OCI-LY1 (cell line): Measurements from ENCODE around the gene NR1D2.

Experiments
- H2AFZ ChIP-seq: fragments of 200-600 bp; sonication (generic), shearing (Covaris generic); 2 replicates; pipeline ENCODE4 v1.6.0; 2014; ENCODE audit warnings: antibody characterized with exemption, mild to moderate bottlenecking, low read length
- H3F3A ChIP-seq: fragments of 200-600 bp; sonication (generic), shearing (Covaris generic); 2 replicates; pipeline ENCODE4 v1.6.0; 2014; ENCODE audit warnings: mild to moderate bottlenecking, antibody characterized with exemption, low read length, moderate library complexity; ENCODE audit not compliant: insufficient read depth
- H3K27ac ChIP-seq: fragments of 200-600 bp; sonication (generic); 2 replicates; pipeline ENCODE4 v1.5.1; 2014; ENCODE audit warnings: low read length, mixed run types, mild to moderate bottlenecking, low read depth; ENCODE audit not compliant: poor library complexity, severe bottlenecking
- H3K27me3 ChIP-seq: fragments of 200-600 bp; sonication (generic); 2 replicates; pipeline ENCODE4 v1.6.0; 2014; ENCODE audit warnings: antibody characterized with exemption, mild to moderate bottlenecking, low read length, moderate library complexity; ENCODE audit not compliant: insufficient read depth
- H3K36me3 ChIP-seq: fragments of 200-600 bp; sonication (generic); 2 replicates; pipeline ENCODE4 v1.6.1; 2014; ENCODE audit warnings: mild to moderate bottlenecking, antibody characterized with exemption, low read length, moderate library complexity, mixed read lengths; ENCODE audit not compliant: insufficient read depth
- H3K4me1 ChIP-seq: fragments of 200-600 bp; sonication (generic); 2 replicates; pipeline ENCODE4 v1.5.1; 2014; ENCODE audit warnings: mild to moderate bottlenecking, low read length, moderate library complexity; ENCODE audit not compliant: insufficient read depth, severe bottlenecking
- H3K4me2 ChIP-seq: fragments of 200-600 bp; sonication (generic), shearing (Covaris generic); 2 replicates; pipeline ENCODE4 v1.6.1; 2014; ENCODE audit warnings: low read length
- H3K4me3 ChIP-seq: fragments of 200-600 bp; sonication (generic); 2 replicates; pipeline ENCODE4 v1.5.1; 2014; ENCODE audit warnings: low read length, low read depth, mild to moderate bottlenecking, mixed read lengths; ENCODE audit not compliant: poor library complexity, severe bottlenecking
- H3K79me2 ChIP-seq: fragments of 200-600 bp; shearing (Covaris generic); 2 replicates; pipeline ENCODE4 v1.6.1; 2016; ENCODE audit warnings: mixed run types, low read length, mixed read lengths; ENCODE audit not compliant: insufficient read depth
- H3K9ac ChIP-seq: fragments of 200-600 bp; sonication (generic), shearing (Covaris generic); 2 replicates; pipeline ENCODE4 v1.6.1; 2014; ENCODE audit warnings: mild to moderate bottlenecking, low read length, mixed read lengths
- H3K9me2 ChIP-seq: fragments of 200-600 bp; sonication (generic), shearing (Covaris generic); 2 replicates; pipeline ENCODE4 v1.6.1; 2014; ENCODE audit warnings: low read depth, mild to moderate bottlenecking, low read length, mixed read lengths
- H3K9me3 ChIP-seq: fragments of 200-600 bp; shearing (Covaris generic); 2 replicates; pipeline ENCODE4 v1.6.1; 2014; ENCODE audit warnings: low read length, mixed read lengths
- H4K20me1 ChIP-seq: fragments of 200-600 bp; sonication (generic), shearing (Covaris generic); 2 replicates; pipeline ENCODE4 v1.6.0; 2016; ENCODE audit warnings: mild to moderate bottlenecking, low read length; ENCODE audit not compliant: insufficient read depth
- EZH2 ChIP-seq: fragments of 200-600 bp; sonication (generic), shearing (Covaris generic); IDR thresholded peaks from 2 replicates; pipeline ENCODE4 v1.8.0; 2017; ENCODE audit warnings: borderline replicate concordance, mixed run types, mild to moderate bottlenecking, antibody characterized with exemption, low read length, moderate library complexity, mixed read lengths
- TF ChIP-seq, protein P1 (sequence below): fragments of 200-600 bp; sonication (generic), shearing (Covaris generic); IDR thresholded peaks from 2 replicates; pipeline ENCODE4 v1.5.1; 2017; ENCODE audit warnings: mild to moderate bottlenecking, antibody characterized with exemption, low read length, moderate library complexity, mixed read lengths

The NR1D2 gene

DNA sequence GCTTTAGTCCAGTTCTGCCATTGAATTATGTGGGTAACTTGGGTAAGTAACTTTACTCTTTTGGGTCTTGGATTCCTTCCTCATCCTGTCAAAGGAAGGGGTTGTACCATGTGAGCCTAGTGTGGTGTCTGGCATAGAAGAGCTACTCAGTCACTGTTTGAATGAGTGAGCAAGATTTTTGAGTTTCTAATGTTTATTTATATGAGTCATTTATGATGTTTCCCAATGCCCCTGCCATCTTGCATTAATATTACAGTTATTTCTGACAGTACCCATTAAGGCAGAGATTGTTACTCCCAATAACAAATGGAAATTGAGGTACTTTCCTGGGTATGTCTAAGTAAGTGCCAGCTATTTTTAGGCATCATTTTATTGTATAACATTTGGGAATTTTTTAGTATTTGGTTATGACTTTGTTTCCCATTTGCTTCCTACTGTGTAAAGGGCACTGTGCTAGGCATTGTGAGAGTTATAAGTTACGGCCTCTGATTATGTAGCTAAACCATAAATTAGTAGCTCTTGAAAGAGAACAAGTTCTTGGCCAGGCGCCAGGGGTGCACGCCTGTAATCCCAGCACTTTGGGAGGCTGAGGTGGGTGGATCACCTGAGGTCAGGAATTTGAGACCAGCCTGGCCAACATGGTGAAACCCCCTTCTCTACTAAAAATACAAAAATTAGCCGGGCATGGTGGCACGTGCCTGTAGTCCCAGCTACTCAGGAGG lies 23.5 kb downstream of the NR1D2 start:
- Histone ChIP-seq H3F3A (no peaks in the 10 kb centered on the region), H3K9me3 (no peaks in the 10 kb centered on the region), H3K36me3 (peaks cover 10% of the 10 kb centered on the region; the same call in 1 of the 2 replicates), H3K4me1 (no peaks in the 10 kb centered on the region), H3K4me3 (no peak overlapping the region), H3K9me2 (no peaks in the 10 kb centered on the region), H3K9ac (no peak overlapping the region), H3K4me2 (no peak overlapping the region), H3K27ac (no peak overlapping the region), H3K79me2 (no peaks in the 10 kb centered on the region), H3K27me3 (no peaks in the 10 kb centered on the region), H4K20me1 (no peaks in the 10 kb centered on the region), H2AFZ (no peak overlapping the region)
- TF ChIP-seq, protein P1, sequence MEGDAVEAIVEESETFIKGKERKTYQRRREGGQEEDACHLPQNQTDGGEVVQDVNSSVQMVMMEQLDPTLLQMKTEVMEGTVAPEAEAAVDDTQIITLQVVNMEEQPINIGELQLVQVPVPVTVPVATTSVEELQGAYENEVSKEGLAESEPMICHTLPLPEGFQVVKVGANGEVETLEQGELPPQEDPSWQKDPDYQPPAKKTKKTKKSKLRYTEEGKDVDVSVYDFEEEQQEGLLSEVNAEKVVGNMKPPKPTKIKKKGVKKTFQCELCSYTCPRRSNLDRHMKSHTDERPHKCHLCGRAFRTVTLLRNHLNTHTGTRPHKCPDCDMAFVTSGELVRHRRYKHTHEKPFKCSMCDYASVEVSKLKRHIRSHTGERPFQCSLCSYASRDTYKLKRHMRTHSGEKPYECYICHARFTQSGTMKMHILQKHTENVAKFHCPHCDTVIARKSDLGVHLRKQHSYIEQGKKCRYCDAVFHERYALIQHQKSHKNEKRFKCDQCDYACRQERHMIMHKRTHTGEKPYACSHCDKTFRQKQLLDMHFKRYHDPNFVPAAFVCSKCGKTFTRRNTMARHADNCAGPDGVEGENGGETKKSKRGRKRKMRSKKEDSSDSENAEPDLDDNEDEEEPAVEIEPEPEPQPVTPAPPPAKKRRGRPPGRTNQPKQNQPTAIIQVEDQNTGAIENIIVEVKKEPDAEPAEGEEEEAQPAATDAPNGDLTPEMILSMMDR = no peak
- no peak for TF ChIP-seq EZH2

- no peak for TF ChIP-seq EZH2
- TF ChIP-seq, protein P1 = no peak
- Histone ChIP-seq H2AFZ (no peak overlapping the region), H3K27ac (no peak overlapping the region), H3K4me2 (no peak overlapping the region), H3F3A (no peaks in the 10 kb centered on the region), H3K27me3 (no peaks in the 10 kb centered on the region), H3K4me3 (no peak overlapping the region), H3K36me3 (peaks cover 10% of the 10 kb centered on the region; the same call in 1 of the 2 replicates), H3K9ac (no peak overlapping the region), H3K9me3 (no peaks in the 10 kb centered on the region), H3K4me1 (no peaks in the 10 kb centered on the region), H3K79me2 (no peaks in the 10 kb centered on the region), H4K20me1 (no peaks in the 10 kb centered on the region), H3K9me2 (no peaks in the 10 kb centered on the region)
These were observed 24.3 kb downstream of the NR1D2 start for GRCh38 chr3:23969393-23969792.

GRCh38 chr3:23971684-23972083 lies 26.6 kb downstream of the NR1D2 start:
- Histone ChIP-seq H2AFZ (no peak overlapping the region), H3K4me1 (no peaks in the 10 kb centered on the region), H3K36me3 (peaks cover 14% of the 10 kb centered on the region), H3K27me3 (no peaks in the 10 kb centered on the region), H3K9me3 (no peaks in the 10 kb centered on the region), H3F3A (no peaks in the 10 kb centered on the region), H3K4me3 (no peak overlapping the region), H3K79me2 (no peaks in the 10 kb centered on the region), H3K9ac (no peak overlapping the region), H4K20me1 (no peaks in the 10 kb centered on the region), H3K27ac (no peak overlapping the region), H3K4me2 (no peak overlapping the region), H3K9me2 (no peaks in the 10 kb centered on the region)
- TF ChIP-seq EZH2 = no peak
- TF ChIP-seq, protein P1 = no peak
